Kidney glomerular epithelial cell (primary cell): ENCODE results near the gene TP53.

Experiments used
- DNase-seq: peaks from one replicate; lab custom pipeline; 2025; lab: John Stamatoyannopoulos, UW

TP53 gene

DNA sequence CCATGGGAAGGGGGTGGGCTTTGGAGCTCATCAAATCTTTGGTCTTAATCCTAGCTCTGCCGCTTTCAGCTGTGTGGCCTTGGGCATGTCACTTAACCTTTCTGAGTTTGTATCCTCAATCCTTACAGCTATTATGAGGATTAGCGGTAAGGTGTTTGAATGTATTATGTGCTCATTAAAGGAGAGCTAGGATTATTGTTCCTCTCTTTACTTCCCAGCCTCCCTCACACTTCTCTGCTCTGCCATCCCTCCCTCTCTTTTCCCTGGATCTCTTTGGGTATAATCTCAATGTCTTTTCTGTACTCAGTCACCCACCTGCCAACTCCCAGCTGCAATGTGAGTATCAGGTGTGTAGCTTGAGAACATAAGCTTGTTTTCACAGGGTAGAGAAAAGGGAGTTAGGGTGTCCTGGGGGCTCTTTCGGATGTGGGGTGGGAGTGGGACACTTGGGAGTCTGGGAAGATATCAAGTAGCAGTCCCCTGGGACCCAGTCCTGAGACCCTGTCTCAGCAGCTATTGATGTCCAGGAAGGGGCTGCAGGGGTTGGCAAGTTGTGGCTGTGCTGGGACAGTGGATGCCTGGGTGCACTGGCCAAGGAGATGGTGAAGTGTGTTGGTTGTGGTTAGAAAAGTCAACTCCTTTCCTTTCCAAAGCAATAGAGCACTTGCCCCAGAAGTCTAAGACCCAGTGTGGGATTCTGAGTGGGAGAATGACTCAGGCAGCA lies 19.5 kb upstream of the TP53 start:
- no peak for DNase-seq

DNA sequence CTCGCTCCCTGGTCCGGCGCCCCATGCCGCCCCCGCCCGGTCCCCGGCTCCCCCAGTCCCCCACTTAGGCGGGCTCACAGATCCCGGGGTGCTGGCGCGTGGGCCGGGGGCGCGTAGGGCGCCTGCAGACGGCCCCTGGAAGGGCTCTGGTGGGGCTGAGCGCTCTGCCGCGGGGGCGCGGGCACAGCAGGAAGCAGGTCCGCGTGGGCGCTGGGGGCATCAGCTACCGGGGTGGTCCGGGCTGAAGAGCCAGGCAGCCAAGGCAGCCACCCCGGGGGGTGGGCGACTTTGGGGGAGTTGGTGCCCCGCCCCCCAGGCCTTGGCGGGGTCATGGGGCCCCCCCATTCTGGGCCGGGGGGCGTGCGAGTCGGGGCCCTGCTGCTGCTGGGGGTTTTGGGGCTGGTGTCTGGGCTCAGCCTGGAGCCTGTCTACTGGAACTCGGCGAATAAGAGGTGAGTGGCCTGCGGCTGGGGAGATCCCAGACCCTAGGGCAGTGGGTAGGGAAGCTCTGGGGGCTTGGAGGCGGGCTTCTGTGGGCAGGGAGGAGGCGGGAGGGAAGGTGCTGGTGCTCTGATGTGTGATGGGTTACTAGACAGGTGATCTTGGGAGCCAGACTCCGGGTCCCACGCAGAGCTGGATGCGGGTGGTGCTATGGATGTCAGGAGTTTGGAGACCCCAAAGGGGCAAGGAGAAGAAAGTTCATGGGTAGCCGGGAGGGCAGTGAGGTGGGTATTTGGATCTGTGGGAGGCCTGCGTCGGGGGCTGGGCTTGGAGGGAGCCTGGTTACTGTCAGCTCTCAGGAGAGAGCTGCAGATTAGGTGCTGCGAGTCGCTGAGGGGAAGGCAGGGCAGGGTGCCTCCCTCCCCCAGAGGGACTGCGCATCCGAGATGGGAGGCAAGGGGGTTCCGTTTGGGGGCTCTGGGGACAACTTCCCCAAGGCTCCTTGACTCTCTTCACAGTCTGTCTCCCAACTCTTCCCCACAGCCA lies 18.3 kb upstream of the TP53 start:
- no peak for DNase-seq

DNA sequence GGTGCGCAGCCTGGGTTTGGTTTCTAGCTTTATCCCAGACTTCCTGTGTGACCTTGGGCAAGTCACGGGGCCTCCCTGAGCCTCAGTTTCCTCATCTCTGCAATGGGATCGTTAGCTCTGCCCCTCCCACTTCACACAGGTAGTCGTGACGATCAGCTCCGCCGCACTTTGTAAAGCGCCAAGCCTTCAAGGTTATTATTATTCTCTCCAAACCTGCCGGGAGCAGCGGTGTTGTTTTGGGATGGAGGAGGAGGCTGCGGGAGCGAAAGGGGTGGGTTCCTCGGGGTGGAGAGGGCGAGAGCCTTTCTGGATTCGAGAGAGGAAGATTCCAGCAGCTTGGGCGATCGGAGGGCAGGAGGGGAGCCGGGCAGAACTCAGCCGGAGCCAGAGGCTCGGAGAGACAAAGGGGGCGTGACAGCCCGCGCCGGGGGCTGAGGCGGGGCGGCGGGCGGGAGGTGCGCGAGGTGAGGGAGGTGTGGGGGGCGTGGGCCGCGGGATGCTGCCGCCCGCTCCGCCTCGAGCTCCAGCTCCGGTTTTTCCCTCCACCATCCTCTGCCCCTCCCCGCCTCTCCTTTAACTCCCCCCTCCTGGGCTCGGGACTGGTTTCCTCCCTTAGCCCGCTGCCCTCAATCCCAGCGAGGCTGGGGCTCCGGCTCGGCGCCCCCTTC lies 17.4 kb upstream of the TP53 start, which contains the start of gene EFNB3:
EFNB3 (plus strand) TSS at position 602 of the 668 bp plus-strand sequence. CDS start 397 bp downstream, outside the sequence.
- DNase-seq = peak; percentile 11

DNA sequence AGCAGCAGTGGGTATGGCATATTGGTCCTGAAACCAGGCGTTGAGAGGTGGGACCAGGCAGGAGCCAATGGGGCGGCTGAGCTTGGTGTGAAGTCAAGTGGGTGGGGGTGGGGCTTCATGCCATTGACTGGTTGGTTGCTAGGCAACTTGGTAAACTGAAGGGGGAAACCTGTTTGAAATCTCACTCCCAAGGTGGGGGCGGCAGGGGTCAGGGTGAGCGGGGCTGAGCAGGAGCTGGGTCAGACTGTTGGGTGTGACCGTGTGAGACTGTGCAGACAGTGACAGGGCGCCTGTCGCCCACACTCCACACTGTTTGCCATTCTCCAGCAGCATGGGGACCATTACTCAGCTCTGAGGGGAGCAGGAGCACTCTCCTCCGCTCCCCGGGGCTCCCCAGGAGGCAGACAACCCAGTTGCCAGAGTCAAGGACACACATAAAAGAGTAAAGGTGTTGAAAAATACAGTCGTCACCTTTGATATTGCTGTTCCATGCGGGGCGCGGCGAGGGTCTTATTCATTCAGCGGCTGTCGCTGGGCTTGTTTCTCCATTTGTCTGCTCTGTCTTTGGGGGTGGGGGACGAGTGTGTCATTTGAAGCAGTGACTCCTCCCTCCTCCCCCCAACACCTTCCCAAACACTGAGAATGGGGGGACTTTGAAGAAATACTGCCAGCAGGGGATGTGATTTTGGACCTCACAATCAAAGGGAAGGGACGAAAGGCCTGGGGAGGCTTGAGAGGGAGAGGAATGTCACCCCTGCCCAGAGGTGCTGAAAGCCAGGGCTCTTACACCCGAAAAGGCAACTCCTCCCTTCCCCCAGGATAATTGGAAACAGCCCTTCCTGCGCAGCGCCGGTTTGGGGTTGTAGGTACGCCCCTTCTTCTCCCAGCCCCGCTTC lies 16.5 kb upstream of the TP53 start:
- peak; percentile 17 for DNase-seq

DNA sequence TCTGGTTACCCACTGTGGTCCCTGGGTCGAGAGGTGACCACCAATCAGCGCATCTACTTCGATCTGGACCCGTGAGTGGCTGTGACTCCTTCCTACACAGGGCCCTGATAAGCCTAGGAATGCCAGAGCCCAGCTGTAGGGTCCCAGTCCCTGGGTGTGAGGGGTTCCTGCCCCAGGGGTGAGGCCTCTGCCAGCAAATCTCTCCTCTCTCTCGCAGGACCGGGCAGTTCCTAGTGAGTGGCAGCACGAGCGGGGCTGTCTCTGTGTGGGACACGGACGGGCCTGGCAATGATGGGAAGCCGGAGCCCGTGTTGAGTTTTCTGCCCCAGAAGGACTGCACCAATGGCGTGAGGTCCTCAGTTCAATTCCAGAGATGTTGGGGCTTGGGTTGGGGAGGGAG lies 15.5 kb upstream of the TP53 start:
- DNase-seq = no peak

DNA sequence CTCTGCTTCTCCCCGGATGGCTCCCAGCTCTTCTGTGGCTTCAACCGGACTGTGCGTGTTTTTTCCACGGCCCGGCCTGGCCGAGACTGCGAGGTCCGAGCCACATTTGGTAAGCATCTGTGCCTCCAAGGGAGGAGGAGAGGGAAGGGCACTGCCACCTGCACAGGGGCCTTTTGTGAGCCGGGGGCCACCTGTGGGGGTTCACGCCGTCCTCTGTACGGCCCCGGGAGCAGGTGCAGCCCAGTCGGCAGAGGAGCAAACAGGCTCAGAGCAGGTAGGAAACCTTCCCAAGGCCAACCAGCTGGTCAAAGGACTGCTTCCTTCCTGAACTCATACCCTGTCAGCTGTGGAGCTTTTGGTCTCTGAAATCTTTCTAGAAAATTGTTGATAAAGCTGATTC lies 14.4 kb upstream of the TP53 start:
- DNase-seq = no peak

DNA sequence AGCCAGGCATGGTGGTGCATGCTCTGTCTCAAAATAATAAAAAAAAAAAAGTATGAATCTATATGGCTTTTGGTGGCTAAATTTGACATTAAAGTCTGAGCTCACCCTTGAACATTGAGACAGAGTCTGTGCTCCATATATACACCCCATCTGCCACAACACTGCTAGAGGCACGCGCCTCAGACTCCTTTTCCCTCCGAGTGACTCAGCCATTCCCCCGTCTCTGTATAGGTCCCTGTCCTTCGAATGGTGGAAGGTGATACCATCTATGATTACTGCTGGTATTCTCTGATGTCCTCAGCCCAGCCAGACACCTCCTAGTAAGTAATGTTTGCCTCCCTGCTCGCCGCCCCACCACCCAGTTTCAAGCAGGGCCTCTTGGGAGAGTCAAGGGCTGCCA lies 13.2 kb upstream of the TP53 start:
- DNase-seq = no peak

DNA sequence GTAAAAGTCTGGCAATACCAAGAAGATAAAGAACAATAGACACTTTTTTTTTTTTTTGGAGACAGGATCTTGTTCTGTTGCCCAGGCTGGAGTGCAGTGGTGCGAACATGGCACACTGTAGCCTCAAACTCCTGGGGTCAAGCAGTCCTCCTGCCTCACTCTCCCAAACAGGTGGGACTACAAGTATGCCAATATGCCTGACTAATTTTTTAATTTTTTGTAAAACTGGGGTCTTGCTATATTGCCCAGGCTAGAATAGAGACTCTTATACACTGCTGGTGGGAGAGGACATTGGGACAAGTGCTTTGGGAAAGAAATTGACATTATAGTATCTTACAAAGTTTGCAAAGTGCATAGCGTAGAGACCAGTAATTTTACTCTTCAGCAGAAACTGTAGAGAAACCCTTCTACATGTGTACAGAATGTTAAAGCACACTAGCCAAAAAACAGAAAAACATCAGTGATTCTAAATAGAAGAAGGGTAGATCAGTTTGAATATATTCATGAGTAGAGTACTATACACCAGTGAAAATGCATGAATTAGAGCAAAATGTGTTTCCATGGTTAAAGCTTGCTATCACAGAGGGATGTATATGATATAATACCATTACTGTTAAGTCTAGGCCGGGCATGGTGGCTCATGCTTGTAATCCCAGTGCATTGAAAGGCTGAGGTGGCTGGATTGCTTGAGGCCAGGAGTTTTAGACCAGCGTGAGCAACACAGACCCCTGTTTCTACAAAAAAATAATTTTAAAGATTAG lies 10.7 kb upstream of the TP53 start:
- DNase-seq = no peak

DNA sequence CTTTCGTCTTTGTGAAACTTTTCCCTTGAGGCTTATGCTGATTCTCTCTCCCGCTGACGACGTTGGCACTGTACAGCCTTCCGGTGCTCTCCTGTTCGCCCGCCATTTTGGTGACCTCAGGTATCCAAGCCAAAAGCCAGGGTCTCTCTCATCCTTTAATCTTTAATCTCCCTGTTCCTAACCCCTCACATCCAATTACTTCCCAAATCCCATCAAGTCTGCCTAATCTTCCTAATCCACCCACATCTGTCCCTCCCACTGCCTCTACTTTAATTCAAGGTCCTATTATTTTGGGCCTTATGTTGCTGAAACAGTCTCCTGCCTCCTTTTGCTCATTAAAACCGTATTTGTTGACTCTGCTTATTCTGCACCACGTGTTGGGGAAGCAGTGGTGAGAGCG lies 8.3 kb upstream of the TP53 start:
- no peak for DNase-seq

DNA sequence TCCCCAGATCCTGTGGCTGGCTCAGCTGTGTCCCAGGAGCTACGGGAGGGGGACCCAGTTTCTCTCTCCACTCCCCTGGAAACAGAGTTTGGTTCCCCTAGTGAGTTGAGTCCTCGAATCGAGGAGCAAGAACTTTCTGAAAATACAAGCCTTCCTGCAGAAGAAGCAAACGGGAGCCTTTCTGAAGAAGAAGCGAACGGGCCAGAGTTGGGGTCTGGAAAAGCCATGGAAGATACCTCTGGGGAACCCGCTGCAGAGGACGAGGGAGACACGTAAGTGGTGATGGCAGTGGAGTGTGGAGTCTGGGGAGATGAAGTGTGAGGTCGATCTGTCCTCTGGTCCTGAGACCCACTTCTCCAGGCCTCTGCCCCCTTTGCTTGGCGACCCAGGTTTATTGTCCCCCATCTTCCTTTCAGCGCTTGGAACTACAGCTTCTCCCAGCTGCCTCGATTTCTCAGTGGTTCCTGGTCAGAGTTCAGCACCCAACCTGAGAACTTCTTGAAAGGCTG lies 1.6 kb upstream of the TP53 start:
- DNase-seq = no peak

DNA sequence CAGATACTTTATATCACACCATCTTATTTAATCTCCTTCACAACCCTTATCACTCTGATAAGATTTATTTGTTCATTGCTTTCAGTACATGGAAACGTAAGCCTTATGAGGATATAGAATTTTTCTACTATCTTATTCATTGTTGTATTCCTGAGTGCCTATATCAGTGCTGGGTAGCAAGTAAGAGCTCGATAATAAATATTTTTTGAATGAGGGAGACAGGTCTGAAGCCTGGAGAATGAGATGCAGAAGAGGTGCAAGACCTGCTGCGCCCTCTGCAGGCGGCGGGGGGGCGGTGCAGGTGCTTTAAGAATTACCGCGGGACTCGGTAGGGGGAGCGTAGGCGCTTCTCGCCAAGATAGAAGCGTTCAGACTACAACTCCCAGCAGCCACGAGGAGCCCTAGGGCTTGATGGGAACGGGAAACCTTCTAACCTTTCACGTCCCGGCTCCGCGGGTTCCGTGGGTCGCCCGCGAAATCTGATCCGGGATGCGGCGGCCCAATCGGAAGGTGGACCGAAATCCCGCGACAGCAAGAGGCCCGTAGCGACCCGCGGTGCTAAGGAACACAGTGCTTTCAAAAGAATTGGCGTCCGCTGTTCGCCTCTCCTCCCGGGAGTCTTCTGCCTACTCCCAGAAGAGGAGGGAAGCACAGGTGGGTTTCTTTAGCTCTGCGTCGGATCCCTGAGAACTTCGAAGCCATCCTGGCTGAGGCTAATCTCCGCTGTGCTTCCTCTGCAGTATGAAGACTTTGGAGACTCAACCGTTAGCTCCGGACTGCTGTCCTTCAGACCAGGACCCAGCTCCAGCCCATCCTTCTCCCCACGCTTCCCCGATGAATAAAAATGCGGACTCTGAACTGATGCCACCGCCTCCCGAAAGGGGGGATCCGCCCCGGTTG lies 868 bp upstream of the TP53 start, which contains the start of gene WRAP53:
WRAP53 (plus strand) TSS at position 570 of the 900 bp plus-strand sequence; CDS start at position 742, 172 bp downstream.
- DNase-seq = peak; percentile 99

DNA sequence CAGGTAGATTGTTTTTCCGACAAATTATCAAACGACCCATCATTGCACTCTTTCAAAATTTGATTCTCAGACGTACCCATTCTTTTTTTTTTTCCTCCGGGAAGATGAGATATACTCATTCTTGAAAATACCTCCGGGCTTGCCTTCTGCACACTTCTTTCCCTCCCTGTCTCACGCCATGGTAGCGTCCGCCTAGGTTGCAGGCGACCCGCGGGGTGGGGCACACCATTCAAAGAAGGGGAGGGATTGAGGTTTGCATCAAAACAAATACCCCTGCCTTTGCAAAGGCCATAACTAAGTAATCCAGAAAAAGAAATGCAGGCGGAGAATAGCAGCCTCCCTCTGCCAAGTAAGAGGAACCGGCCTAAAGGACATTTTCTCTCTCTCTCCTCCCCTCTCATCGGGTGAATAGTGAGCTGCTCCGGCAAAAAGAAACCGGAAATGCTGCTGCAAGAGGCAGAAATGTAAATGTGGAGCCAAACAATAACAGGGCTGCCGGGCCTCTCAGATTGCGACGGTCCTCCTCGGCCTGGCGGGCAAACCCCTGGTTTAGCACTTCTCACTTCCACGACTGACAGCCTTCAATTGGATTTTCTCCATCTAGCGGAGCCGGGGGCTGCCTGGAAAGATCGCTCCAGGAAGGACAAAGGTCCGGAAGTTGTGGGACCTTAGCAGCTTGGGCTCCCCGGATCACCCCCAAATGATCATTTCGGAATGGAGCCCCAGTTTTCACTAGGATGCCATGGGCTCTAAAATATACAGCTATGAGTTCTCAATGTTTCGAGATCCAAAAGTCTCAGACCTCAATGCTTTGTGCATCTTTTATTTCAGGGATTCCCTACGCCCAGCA lies 843 bp downstream of the TP53 start:
- peak; percentile 90 for DNase-seq

DNA sequence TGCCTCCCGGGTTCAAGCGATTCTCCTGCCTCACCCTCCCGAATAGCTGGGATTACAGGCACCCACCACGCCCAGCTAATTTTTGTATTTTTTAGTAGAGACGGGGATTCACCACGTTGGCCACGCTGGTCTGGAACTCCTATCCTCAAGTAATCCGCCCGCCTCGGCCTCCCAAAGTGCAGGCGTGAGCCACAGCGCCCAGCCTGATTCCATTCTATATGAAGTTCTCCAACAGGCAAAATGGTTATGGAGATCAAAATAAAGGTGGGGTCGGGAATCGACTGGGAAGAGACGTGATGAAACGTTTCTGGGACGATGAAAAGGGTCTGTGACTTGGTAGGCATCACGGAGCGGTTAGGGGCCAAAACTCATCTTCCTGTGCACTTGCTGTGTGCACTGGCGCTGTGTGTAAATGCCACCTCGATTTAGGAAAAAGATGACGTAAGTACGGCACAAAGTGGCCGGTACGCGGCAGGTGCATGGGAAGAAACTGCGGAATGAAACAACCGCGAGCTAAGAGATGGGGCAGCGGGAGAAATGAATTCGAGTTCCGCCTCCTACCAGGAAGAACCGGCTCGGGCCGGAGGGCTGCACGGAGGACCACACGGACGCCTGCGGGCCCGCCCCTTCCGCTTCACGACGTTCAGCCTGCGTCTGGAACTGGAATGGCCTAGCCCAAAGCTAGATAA lies 1.6 kb downstream of the TP53 start:
- no peak for DNase-seq

DNA sequence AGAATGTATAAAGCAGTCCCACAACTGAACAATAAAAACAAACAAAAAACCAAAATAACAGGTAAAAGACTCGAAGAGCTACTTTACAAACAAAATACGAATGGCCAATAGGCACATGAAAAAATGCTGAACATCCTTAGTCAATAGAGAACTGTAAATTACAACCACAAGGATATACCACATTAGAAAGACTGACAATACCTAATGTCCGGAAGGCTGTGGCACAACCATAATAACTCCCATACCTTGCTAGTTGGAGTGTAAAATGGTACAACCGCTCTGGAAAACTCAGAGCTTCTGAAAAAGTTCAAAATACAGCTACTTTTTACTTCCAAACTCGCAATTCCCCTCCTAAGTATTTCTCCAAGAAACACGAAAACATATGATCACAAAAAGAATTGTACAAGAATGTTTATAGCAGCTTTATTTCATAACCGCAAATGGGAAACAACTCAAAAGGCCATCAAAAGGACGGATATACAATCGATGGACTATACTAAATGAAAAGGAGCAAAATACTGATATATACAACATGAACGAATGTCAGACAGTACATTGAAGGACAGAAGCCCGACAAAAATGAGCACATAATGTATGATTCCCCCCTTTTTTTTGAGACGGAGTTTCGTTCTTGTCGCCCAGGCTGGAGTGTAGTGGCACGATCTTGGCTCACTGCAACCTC lies 2.3 kb downstream of the TP53 start:
- DNase-seq = no peak

DNA sequence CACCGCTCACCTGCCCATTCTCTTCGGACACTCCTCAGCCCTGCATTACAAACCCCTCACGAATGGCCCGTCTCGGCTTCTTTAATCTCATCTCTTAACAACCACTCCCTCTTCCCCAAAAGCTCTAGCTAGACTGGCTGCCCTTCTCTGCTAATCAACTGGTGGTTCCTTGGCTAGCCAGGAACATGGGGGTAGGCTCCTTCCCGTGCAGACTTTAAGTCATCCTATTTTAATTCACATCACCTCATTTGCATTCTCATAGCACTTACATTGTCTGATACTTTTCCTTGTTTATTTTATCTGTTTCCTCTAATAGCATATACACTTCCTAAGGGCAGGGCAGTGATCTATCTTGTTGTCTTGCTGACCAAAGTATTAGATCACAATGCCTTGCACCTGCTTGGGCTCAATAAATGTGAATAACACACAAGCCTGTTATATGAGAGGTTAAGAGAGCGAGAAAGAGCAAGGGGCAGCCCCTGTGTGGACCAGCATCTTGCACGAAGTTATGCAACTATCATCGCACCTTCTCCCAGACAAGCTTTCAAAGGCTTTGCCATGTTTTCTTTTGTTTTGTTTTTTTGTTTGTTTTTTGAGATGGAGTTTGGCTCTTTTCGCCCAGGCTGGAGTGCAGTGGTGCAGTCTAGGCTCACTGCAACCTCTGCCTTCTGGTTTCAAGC lies 9.8 kb downstream of the TP53 start:
- DNase-seq = no peak

DNA sequence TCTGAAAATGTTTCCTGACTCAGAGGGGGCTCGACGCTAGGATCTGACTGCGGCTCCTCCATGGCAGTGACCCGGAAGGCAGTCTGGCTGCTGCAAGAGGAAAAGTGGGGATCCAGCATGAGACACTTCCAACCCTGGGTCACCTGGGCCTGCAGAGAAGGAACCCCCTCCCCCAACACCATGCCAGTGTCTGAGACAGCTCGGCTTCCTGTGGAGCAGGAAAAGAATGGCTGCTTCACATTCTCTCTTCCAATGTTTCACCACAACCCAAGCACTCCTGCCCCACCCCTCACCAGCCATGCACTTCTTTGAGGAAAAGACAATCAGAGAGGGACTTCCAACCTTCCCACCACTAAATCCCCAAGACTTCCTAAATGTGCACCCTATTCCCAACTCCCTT lies 10.8 kb downstream of the TP53 start:
- DNase-seq = no peak

DNA sequence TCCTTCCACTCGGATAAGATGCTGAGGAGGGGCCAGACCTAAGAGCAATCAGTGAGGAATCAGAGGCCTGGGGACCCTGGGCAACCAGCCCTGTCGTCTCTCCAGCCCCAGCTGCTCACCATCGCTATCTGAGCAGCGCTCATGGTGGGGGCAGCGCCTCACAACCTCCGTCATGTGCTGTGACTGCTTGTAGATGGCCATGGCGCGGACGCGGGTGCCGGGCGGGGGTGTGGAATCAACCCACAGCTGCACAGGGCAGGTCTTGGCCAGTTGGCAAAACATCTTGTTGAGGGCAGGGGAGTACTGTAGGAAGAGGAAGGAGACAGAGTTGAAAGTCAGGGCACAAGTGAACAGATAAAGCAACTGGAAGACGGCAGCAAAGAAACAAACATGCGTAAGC lies 12.4 kb downstream of the TP53 start:
- DNase-seq = no peak
